Adipocyte (in vitro differentiated cells): Measurements from ENCODE around the gene FAM47C.
"Not testable (repeated sequence)": the region's sequence is repeated elsewhere in the genome, so short reads cannot be mapped to it uniquely, and the experiment has no call there.

Experiments
- DNase-seq: peaks from one replicate; pipeline ENCODE4 v3.0.0-alpha.2; 2015; ENCODE audit warnings: low read depth
- H3K27me3 ChIP-seq: replicated peaks from 2 replicates; pipeline ENCODE4 v1.7.0; 2013; ENCODE audit warnings: mild to moderate bottlenecking, low read length, moderate library complexity; ENCODE audit not compliant: control insufficient read depth, insufficient read depth
- H3K36me3 ChIP-seq: 2 replicates; pipeline ENCODE4 v1.7.0; 2013; ENCODE audit warnings: low read length, mild to moderate bottlenecking, moderate library complexity; ENCODE audit not compliant: control insufficient read depth, insufficient read depth, severe bottlenecking
- H3K4me1 ChIP-seq: 2 replicates; pipeline ENCODE4 v1.7.0; 2013; ENCODE audit warnings: mild to moderate bottlenecking, low read length, moderate library complexity; ENCODE audit not compliant: control insufficient read depth, insufficient read depth
- H3K4me3 ChIP-seq: 2 replicates; pipeline ENCODE4 v1.7.0; 2013; ENCODE audit warnings: mild to moderate bottlenecking, low read length, moderate library complexity
- H3K9ac ChIP-seq: 2 replicates; pipeline ENCODE4 v1.7.0; 2013; ENCODE audit warnings: mild to moderate bottlenecking, low read length, moderate library complexity
- H3K9me3 ChIP-seq: 2 replicates; pipeline ENCODE4 v1.7.0; 2013; ENCODE audit warnings: mild to moderate bottlenecking, low read length, moderate library complexity; ENCODE audit not compliant: control insufficient read depth

FAM47C gene

DNA sequence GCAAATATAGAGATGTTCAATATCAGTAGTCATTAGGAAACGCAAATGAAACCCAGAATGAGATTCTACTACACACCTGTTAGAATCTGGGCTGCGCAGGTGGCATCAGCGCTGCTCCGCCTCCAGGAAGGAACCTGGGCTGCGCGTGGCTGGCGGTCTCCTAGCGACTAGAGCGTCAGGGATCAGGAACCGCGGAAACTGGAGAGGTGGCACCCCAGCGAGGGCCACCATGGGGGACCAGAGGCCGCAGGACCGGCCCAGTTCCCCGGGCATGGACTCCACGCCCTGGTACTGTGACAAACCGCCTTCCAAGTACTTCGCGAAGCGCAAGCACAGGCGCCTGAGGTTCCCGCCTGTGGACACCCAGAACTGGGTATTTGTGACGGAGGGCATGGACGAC is at the start of gene FAM47C:
Gene FAM47C, plus strand, starts transcription at position 185 of the 400 bp plus-strand sequence. Its CDS starts 45 bp downstream, at position 230.
- not testable (repeated sequence) for H3K4me1 ChIP-seq, H3K9ac ChIP-seq, H3K36me3 ChIP-seq, H3K4me3 ChIP-seq, DNase-seq, H3K27me3 ChIP-seq
- peaks cover 26% of the 10 kb centered on the region for H3K9me3 ChIP-seq

DNA sequence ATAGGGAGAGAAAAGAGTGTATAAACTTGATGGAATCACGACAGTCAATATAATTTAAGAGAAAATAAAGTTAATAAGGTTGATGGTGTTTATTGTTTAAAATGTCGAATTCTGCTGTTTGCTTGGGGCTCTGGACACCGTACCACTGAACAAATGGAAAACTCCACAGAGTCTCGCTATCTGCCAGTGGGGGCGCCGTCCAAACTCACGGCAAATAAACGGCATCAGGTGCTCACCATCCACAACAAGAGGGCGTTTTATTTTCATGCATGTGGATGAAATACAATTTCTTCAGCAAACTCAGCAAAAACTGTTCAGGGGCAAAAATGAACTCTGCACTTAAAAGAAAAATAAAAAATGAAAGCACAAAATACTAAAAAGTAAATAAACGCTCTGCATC is 46.6 kb upstream of the FAM47C start:
- no peak overlapping the region for H3K4me3 ChIP-seq

GRCh38 chrX:36963069-36963808 is 44.9 kb upstream of the FAM47C start:
- no peak for DNase-seq
- Histone ChIP-seq H3K4me3 (no peak overlapping the region), H3K9me3 (peaks cover 8% of the 10 kb centered on the region), H3K27me3 (peaks cover 10% of the 10 kb centered on the region), H3K9ac (no peak overlapping the region), H3K36me3 (no peaks in the 10 kb centered on the region), H3K4me1 (no peaks in the 10 kb centered on the region)

More for the DNA sequence above, 46.6 kb upstream of the FAM47C start:
- Histone ChIP-seq H3K9me3 (no peaks in the 10 kb centered on the region), H3K9ac (no peak overlapping the region), H3K36me3 (no peaks in the 10 kb centered on the region), H3K4me1 (no peaks in the 10 kb centered on the region), H3K27me3 (peaks cover 10% of the 10 kb centered on the region)
- no peak for DNase-seq

GRCh38 chrX:36963852-36964251 is 44.3 kb upstream of the FAM47C start:
- H3K9ac ChIP-seq = no peak overlapping the region
- no peak overlapping the region for H3K4me3 ChIP-seq
- no peaks in the 10 kb centered on the region for H3K4me1 ChIP-seq
- DNase-seq = peak; percentile 1
- peaks cover 7% of the 10 kb centered on the region for H3K27me3 ChIP-seq
- peaks cover 11% of the 10 kb centered on the region for H3K9me3 ChIP-seq
- no peaks in the 10 kb centered on the region for H3K36me3 ChIP-seq

GRCh38 chrX:36973575-36973974 is 34.6 kb upstream of the FAM47C start:
- no peak for DNase-seq
- Histone ChIP-seq H3K27me3 (no peaks in the 10 kb centered on the region), H3K4me3 (no peak overlapping the region), H3K9ac (no peak overlapping the region), H3K9me3 (no peaks in the 10 kb centered on the region), H3K36me3 (no peaks in the 10 kb centered on the region), H3K4me1 (peaks cover under 1% of the 10 kb centered on the region)

GRCh38 chrX:36974911-36975310 is 33.3 kb upstream of the FAM47C start:
- H3K4me3 ChIP-seq = no peak overlapping the region
- no peaks in the 10 kb centered on the region for H3K9me3 ChIP-seq
- DNase-seq = no peak
- H3K27me3 ChIP-seq = no peaks in the 10 kb centered on the region
- no peak overlapping the region for H3K9ac ChIP-seq
- H3K36me3 ChIP-seq = no peaks in the 10 kb centered on the region
- peaks cover 6% of the 10 kb centered on the region for H3K4me1 ChIP-seq

DNA sequence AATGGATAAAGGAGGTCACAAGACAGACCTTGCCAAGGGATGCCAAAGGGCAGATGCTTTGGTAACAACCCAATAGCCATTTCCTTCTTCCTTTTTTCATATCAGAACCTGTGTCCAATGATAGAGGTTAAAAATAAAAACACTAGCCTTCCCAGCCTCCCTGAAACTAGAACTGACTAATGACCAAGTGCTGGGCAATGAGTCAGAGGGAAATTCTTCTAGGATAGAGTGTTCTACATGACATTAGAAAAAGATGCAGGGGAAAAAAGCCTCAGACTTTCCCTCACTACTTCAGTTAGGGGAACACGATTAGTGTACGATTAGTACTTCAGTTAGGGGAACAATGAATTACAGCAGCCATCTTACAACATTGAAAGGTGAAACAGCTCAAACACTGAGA is 29.3 kb upstream of the FAM47C start:
- H3K27me3 ChIP-seq = no peaks in the 10 kb centered on the region
- H3K9me3 ChIP-seq = no peaks in the 10 kb centered on the region
- peak; percentile 58 for DNase-seq
- peaks cover 6% of the 10 kb centered on the region for H3K4me1 ChIP-seq
- H3K9ac ChIP-seq = no peak overlapping the region
- H3K4me3 ChIP-seq = no peak overlapping the region
- H3K36me3 ChIP-seq = no peaks in the 10 kb centered on the region

GRCh38 chrX:36983831-36984230 is 24.3 kb upstream of the FAM47C start:
- Histone ChIP-seq H3K9me3 (no peaks in the 10 kb centered on the region), H3K9ac (no peak overlapping the region), H3K4me3 (no peak overlapping the region), H3K27me3 (no peaks in the 10 kb centered on the region), H3K36me3 (no peaks in the 10 kb centered on the region), H3K4me1 (peaks cover 3% of the 10 kb centered on the region)
- no peak for DNase-seq

DNA sequence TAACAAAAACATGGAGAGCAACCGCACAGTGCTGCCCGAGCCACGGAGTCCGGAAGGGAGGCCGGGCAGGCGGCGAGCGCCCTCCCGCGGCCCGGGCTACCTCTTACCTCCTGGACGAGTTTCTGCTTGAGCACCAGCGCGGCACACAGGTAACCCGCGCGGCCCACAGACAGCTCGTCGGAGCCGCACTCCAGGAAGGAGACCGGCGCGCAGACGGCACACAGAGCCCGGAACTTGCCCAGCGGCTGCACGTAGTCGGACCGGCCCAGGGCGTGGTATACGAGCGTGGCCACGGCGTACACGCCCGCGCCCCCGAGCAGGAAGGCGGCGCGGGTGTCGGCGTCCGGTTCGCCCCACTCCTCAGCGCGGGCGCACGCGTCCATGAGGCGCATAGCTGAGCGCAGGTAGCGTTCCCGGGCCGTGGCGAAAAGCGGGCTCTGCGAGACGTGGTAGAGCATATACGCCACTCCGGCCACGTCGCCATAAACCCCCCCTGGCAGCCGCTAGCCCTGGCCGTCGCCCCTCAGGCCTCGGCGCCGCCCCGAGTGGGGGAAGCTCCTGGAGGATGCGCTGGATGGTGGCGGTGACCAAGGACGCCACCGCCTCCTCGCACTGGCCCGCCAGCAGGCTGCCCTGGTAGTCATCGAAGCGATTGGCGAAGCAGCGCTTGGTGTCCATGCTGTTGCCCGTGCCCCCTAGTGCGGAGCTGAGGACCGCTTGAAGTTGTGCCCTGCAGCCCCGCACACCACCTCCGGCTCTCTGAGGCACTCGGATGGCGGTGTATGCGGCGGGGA is 22.6 kb upstream of the FAM47C start:
- not testable (repeated sequence) for H3K27me3 ChIP-seq, H3K36me3 ChIP-seq, H3K9ac ChIP-seq, H3K9me3 ChIP-seq, H3K4me1 ChIP-seq
- H3K4me3 ChIP-seq = peak overlapping the region; percentile 68
- DNase-seq = peak; percentile 53

- DNase-seq = peak; percentile 8
- H3K4me3 ChIP-seq = peak overlapping the region; percentile 68
Observed at GRCh38 chrX:36986231-36986630, 21.9 kb upstream of the FAM47C start.

GRCh38 chrX:36987212-36987611 is 21.0 kb upstream of the FAM47C start:
- H3K9me3 ChIP-seq, H3K4me1 ChIP-seq, H3K4me3 ChIP-seq, H3K9ac ChIP-seq, H3K36me3 ChIP-seq, DNase-seq: not testable (repeated sequence)
- peaks cover 15% of the 10 kb centered on the region for H3K27me3 ChIP-seq

More at GRCh38 chrX:36986231-36986630, 21.9 kb upstream of the FAM47C start:
- peaks cover 7% of the 10 kb centered on the region for H3K27me3 ChIP-seq
- no peak overlapping the region for H3K9ac ChIP-seq
- peaks cover 4% of the 10 kb centered on the region for H3K9me3 ChIP-seq
- no peaks in the 10 kb centered on the region for H3K36me3 ChIP-seq
- H3K4me1 ChIP-seq = no peaks in the 10 kb centered on the region
